ENCODE data around the gene ATXN1.
"Not testable (repeated sequence)": the region's sequence is repeated elsewhere in the genome, so short reads cannot be mapped to it uniquely, and the experiment has no call there.

ATXN1 gene

DNA sequence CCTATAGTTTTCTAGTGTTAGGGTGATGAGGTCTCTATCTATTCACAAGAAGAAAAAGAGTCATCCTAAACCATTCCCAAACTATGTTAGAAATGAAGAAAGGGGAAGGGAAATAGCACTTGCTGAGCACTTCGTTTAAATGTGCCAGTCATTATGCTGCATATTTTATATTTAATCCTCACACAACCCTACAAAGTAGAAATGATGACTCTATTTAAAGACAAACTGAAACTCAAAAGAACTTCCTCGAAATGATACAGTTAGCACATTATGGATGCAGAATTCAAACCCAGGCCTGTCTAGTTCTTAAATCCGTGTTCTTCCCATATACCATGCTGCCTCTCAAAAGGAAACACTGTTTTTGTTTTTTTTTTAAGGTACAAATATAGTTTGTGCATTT is 348.3 kb downstream of the ATXN1 start:
- no peak for DNase-seq (ENCODE audit: low read depth)

DNA sequence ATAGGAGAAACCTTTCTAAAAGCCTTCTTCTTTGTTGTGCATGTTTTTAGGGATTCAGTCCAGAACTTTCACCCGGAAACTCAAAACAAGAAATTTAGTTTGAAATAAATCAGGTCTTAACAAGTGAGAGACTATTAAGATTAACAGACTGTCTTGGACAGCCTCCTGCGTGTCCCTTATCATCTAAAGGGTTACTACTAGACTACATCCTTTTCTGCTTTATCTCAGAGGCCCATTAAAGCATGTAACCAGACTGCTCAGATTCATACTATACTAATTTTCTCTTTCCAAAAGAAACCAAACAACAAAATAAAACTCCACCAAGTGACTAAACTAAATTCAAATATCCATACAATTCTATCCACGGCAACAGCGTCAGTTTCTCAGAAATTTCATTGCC is 349.1 kb downstream of the ATXN1 start:
- DNase-seq (ENCODE audit: low read depth) = no peak

DNA sequence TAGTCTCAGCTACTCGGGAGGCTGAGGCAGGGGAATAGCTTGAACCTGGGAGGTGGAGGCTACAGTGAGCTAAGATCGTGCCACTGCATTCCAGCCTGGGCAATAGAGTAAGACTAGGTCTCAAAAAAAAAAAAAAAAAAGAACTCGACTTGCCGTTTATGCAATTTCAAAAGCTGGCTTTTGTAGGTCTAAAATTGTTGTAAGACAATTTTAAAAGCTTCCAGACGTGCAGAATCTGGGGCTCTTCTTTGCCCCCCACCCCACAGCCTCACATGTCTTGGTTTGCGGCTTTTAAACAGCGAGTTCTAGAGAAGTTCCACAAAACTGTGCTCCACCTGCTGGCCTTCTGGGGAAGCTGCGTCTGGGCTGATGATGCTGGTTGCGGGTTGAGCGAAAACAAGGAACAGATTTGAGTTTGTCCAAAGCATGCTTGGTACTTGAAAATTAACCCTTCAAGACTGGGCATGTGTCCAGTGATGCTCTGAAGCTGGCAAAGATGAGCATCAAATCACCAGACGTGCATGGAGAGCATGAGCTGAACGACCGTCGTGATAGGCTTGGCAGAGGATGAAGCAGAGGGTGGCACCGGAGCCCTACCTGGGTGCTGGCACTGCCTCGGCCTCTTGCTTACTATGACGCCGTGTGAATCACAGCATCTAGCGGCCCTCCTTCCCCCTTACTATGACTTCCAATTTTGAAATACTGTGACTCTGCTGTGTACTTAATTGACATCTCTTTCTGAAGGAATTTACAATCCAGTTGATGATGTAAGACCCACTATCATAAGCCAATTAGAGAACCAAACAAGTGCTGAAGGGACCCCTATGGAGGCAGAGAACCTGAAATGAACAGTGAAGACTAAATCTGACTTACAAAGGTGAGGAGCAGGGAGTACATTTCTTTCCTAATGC is 351.5 kb downstream of the ATXN1 start:
- peak; percentile 67 for DNase-seq (ENCODE audit: low read depth)

DNA sequence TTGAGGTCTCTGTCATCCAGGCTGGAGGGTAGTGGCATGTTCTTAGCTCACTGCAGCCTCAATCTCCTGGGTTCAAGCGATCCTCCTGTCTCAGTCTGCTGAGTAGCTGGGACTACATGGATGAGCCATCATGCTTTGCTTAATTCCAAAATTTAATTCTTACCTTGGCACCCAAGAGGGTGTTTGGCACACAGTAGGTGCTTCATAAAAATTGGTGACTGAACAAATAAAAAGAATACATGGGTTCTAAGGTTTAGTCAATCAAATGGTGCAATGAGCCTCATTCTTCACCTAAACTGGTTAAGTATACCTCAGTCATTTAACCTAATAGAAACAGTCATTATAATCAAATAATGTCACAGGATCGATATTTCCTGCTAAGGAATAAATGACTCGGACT is 352.5 kb downstream of the ATXN1 start:
- no peak for DNase-seq (ENCODE audit: low read depth)

DNA sequence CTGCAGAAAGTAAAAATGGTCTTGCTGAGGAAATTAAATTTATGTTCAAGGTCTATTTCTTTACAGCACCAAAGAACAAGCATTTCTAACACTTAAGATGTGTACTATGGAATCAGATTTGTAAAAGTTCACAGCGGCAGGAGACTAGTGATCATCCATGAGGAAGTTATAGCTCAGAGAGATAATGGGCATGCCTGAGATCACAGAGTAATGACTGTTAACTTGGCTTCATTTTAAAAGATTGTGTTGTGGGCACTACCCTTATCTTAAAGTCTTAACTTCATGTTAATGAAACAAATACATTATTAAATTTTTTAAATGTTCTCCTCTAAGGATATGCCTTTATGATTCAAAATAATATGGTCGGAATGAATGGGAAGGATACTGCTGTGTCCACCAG is 354.3 kb downstream of the ATXN1 start:
- DNase-seq (ENCODE audit: low read depth) = no peak

DNA sequence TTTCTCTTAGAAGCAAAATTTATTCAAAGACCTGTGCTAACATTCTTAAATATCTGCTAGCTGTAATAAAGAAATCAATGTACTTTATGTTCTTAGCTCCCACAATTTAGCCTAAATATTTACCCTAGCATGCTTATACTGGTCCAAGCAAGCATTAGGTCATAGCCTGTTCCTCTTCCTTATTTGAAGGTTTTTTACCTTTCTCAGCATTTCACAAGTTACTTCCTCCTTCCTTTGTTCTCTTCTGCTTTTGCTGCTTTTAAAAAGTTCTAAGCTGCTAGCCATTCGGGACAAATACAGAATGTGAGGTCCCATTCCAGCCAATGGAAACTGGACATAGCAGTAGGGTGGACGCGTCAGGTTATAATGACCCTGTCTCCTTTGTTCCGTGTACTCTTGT is 354.7 kb downstream of the ATXN1 start:
- not testable (repeated sequence) for DNase-seq (ENCODE audit: low read depth)

DNA sequence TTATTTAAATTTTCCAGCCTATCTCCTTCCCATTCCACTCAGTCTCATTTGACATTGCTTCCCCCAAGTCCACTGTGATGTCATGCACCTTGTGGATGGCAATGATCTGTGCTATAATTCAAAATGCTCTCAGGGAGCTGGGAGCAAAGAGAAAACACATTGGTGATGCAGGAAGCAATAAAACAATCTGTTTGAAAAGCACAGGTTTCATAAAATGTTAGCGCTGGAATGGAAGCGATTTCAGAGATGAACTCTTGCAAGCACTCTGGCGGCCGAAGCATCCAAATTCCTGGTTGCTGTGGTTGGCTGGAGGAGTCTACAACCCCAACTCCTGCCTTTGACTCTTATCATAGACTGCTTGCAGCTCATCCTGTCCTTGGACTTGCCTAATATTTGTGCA is 355.9 kb downstream of the ATXN1 start:
- DNase-seq (ENCODE audit: low read depth) = no peak

DNA sequence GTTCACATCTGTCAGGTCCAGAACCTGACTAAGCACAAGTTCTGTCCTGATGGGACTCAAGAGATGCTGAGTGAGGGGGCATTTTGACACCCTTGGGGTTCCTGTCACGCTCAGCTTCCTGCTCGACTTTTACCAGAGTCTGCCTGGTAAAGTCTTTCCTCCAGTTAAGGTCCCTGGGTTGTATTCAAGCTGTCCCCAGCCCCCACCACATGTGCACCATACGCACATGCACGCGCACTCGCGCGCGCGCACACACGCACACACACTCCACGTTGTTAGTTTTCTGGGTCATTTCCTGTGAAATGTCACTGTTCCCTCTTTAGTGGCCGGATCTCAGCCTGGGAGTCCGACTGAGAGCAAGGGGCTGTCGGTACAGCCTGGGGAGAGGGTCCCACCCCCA is 356.8 kb downstream of the ATXN1 start:
- no peak for DNase-seq (ENCODE audit: low read depth)

DNA sequence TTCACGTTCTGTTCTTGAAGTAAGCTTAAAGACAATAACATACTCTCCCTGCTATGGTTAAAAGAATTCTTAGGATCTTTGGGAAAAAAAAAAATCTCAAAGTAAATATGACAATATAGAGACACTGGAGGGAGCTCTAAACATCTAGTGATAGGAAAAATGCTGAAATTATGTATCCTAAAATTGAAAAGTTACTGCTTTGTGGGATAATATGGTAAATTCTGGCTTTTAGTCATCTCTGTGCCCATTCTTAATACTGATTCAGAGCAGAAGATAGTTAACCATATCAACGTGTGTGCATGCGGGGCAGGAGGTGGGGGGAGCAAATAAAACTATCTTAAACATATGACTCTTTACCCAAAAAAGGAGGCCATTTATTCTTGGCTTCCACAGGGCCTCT is 357.4 kb downstream of the ATXN1 start:
- DNase-seq (ENCODE audit: low read depth) = no peak

DNA sequence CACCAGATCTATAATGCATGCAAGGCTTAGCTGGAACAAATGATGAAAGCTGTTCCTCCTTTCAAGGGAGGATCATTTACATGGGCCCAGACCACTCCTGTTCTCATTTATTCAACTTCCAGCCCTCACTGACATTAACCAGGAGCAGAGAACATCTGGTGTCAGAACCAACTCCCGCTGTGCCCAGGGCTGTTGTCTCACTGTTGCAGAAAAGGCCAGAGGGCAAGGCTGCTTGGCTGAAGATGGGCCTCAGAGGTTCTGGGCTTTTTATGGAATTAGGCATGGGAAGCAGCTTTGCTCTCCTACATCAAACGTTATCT is 358.7 kb downstream of the ATXN1 start:
- DNase-seq (ENCODE audit: low read depth) = no peak

DNA sequence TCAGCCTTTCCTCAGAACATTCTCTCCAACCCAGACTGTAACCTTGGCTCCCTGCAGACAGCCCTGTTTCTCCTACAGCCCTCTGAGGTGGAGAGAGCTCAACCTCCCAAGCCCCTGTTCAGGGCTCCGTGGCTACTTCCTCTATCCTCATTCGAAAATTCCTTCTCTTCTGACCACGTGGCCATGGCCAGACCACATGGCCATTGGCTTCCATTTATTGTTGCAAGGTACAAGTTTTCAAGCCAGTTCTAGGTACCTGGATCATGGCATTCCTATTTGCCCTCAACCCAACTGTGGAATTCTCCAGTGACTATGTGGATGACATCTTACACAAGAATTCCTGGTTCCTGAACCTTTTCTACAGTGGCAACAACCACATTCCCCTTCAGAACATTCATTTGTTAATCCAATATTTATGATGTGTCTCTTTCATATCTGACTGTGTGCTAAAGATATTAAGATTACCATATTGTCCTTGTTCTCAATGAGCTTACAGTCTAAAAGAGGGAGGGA is 361.0 kb downstream of the ATXN1 start:
- DNase-seq (ENCODE audit: low read depth) = no peak

DNA sequence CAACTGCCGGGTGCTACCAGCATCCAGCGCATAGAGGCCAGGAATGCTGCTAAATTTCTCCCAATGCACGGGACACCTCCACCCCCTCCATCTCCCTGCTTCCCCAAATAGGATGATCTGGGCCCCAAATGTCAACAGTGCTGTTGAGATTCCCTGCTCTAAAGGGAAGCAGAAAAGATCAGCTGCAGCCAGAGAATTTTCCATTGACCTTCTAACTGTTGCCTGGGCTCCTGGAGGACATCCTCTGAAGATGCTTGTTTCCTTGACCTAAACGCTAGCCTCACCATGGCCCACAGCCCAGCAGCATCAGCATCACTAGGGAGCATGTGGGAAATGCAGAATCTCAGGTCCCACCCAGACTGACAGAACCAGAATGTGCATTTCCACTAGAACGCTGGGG is 361.6 kb downstream of the ATXN1 start:
- DNase-seq (ENCODE audit: low read depth) = no peak

DNA sequence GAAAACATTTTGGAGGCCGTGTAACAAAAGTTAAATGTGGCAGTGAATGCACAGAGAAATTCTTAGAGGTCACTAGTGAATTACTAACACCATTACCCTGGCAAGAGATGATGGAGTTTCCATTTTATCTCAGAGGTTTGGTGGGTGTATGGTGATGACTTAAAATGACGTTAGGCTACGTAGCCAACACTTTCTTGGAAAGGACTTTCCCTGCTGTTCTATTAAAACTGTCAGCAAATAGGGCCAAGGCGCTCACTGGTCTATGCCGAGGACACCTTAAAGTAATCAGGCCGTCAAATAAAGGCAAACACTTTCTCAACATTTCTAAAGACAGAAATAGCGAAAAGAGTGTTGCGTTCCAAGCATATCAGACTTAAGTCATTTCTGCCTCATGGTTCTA is 362.1 kb downstream of the ATXN1 start:
- DNase-seq (ENCODE audit: low read depth) = no peak

DNA sequence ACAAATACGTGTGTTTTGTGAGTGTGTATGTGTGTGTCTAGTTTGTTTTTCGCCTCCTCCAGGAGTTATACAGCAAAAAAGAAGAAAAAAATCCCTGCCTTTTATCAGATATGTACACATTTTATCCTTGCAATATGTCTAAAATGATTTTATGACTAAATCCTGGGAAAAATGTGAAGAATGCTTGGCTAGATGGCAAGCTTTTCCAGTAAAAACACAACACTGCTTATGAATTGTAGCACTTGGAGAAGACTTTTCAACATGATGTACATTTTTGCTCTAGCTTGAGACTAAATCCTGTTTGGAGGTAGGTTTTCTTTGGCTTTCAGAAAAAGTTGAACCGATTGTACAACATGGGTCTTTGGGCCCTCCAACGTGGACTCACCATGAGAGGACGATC is 362.7 kb downstream of the ATXN1 start:
- peak; percentile 51 for DNase-seq (ENCODE audit: low read depth)

DNA sequence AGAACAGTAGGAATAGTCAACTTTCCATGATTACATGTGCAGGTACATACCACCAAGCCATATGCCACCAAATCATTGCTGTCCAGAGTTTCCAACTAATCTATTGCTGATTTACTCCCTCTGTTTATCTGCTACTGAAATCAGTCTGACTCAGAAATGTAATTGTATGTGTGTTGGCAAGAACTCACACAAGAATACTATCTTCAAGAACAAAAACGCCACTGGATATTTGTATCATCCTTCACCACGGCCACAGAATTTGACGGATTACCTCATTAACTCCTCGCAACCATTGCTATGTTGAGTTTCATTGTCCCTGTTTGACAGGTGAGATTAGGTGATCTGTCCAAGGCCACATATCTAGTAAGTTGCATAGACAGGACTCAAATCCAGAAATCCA is 363.6 kb downstream of the ATXN1 start:
- DNase-seq (ENCODE audit: low read depth) = peak; percentile 46

DNA sequence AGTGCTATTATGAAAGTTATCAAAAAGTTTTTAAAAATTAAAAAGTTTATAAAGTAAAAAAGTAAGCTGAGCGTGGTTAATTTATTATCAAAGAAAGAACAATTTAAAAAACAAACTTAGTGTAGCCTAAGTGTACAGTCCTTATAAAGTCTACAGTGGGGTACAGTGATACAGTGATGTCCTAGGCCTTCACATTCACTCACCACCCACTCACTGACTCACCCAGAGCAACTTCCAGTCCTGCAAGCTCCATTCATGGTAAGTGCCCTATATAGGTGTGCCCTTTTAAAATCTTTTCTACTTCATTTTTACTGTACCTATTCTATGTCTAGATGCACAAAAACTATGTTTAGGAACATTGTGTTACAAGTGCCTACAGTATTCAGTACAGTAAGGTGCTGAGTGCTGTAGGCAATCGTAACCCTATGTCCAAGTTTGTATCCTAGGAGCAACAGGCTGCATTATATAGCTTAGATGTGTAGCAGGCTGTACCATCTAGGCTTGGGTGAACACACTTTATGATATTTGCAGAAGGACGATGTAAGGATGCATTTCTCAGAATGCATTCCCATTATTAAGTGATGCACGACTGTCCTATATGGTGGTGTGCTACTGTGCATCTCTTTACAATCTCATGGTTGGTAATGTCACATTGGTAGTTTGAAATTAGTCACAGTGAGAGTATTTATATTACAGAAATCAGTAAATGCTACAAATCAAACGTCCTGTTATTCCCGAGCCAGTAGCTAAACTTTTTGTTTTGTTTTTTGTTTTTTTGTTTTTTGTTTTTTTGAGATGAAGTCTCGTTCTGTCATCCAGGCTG is 364.6 kb downstream of the ATXN1 start:
- no peak for DNase-seq (ENCODE audit: low read depth)

DNA sequence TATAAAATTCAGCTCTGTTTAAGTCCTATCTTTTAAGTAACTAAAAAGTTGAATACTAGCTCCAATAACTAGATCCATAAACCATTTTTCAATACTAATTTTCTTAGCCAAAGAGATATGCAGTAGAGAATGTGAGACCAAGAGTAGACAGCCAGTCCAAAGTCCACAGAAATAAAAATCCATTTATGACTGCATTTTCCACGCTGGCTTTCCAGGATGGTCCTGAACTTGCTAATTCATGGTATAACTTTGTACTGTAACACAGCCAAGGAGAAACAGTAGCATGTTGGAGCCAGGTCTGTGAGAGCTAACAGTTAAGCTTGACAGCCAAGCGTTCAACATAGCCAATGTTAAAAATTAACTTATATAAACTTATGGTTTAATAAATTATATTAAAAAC is 366.6 kb downstream of the ATXN1 start:
- no peak for DNase-seq (ENCODE audit: low read depth)

DNA sequence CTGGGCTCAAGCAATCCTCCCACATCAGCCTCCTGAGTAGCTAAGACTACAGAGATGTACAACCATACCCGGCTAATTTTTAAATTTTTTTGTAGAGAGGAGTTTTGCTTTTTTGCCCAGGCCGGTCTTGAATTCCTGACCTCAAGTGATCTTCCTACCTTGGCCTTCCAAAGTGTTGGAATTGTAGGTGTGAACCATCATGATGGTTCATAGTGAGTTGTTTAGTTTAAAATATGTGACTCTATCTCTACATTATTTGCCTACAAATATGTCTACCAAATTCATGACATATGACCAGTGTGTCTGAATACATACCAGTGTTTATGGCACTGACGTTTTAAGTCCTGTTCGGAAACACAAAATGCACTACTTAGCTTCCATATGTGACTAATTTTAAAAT is 367.9 kb downstream of the ATXN1 start:
- DNase-seq (ENCODE audit: low read depth) = no peak

DNA sequence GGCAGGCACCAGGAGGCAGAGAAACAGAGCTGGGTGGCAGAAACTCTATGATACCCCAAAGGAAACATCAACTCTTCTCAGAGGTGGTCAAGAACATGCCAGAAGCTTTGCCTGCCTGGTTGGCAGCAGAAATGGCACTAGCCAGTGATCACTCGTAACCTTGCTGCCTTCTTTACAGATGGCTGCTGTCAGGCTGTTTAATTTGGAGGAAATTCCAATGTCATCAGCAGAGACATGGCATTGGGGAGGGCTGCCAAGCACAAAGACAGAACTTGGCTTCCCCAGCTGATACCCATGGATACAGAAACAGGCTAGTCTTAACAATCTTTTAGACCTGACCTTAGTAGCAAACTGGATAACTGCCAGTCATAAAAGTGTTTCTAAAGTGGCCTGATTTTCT is 369.2 kb downstream of the ATXN1 start:
- no peak for DNase-seq (ENCODE audit: low read depth)

DNA sequence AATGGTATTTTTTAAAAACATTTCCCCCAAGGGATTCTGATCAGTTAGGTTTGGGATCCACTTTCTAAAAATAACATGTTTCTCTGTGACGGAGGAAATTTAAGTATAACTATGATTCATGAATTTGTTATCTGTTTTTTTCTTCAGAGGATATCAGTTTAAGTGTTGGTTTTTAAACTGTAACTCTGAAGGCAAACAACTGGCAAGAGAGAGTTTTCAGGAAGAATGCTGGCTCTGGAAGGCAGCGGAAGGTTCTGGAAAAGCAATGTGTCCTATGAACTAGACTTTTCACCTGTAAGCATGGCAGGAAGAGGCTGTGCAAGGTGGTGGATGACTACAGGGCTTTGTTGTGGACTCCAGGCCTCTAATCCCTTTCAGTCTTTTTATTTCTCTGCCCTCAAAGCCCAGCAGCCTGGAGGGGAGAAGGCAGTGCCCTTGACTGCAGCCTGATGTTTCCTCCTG is 369.8 kb downstream of the ATXN1 start:
- peak; percentile 31 for DNase-seq (ENCODE audit: low read depth)

DNA sequence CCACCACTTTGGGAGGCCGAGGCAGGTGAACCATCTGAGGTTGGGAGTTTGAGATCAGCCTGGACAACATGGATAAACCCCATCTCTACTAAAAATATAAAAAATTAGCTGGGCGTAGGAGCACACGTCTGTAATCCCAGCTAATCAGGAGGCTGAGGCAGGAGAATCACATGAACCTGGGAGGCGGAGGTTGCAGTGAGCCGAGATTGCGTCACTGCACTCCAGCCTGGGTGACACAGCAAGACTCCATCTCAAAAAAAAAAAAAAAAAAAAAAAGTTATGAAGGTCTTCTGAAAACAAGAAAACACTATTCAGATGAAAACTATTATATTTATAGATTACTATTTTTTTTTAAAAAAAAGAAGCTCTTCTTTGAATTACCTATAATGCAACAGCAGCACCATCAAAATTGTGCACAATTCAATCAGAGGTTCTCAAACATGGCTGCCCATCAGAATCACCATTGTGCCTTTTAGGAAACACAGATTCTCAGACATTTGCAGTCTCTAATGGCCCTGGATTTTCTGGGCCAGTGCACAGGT is 370.3 kb downstream of the ATXN1 start:
- DNase-seq (ENCODE audit: low read depth) = not testable (repeated sequence)

DNA sequence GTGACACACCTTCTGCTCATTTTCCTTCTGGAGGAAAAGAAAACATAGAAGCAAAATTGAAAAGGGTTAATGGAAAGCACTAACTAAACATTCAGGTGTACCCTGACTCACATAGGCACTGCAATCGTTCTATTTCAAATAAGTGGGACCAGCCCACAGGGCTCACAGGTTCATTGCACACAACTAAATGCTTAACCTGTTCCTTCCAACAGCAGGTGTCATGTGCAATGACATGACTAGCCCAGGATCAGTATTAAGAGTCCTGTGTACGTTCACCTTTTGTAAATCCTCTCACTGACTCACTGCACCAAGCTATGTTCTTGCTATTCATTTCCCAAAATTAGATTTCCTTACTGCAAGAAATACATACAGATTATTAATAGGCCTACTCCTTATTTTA is 371.6 kb downstream of the ATXN1 start:
- no peak for DNase-seq (ENCODE audit: low read depth)

DNA sequence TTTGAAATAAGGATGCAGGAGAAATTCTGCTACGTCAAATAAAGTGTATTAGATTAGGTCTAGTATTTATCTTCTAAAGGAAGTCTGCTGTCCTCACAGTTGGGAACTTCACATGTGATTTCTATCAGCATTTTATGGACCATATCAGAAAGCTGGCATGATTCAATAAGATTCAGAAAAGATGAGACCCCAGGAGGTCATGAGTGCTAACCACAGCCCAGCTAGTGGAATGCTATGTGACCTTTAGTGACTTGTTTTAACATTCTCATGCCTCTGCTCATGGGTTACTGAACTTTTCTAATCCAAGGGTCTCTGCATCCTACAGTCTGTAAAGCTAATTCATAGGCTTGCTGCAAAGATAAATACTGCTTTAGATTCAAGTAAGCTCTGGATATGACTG is 372.8 kb downstream of the ATXN1 start:
- peak; percentile 25 for DNase-seq (ENCODE audit: low read depth)

Data from iris pigment epithelial cell (primary cell).